ENCODE measurements around the gene SLC49A4. TPM values are rescaled to one million over a fixed set of nuclear protein-coding genes. Genes with fewer than 3 reads are reported as not detected.

The SLC49A4 gene
- total RNA-seq, 4 donors from 2014 or later, result 12.2 to 21.4 (median 15.9) TPM

GRCh38 chr3:122794483-122794778 lies 438 bp upstream of the SLC49A4 start:
- TF ChIP-seq CTCF (IDR thresholded peaks at IDR 0.05) (no peak), POLR2A (IDR thresholded peaks at IDR 0.05) (no peak)

GRCh38 chr3:122795674-122796195 lies 866 bp downstream of the SLC49A4 start:
- intact Hi-C loops (cut with DNase I), result loop anchor here (10.0 kb wide), 1 partner anchor 111 kb away; the partner anchor contains the start of gene PARP14
- TF ChIP-seq POLR2A (IDR thresholded peaks at IDR 0.05) (no peak), CTCF (IDR thresholded peaks at IDR 0.05) (no peak)
- no peaks in the 10 kb centered on the region for H3K9me3 ChIP-seq
- H3K36me3 ChIP-seq, result no peaks in the 10 kb centered on the region
- peak overlapping the region; percentile 79 to 92 (median 82) for H3K4me3 ChIP-seq
- no peak for DNase-seq
- peak overlapping the region; percentile 95 to 97 (median 96) for H3K27ac ChIP-seq
- peaks cover 4 to 88% (median 19%) of the 10 kb centered on the region in 3 donors for H3K4me1 ChIP-seq
- 17 to 34% methylated on average over 9 to 11 of the region's 11 CpGs for WGBS, 2 donors
- H3K27me3 ChIP-seq, result no peaks in the 10 kb centered on the region

More at GRCh38 chr3:122794483-122794778, 438 bp upstream of the SLC49A4 start:
- H3K4me3 ChIP-seq, result peak overlapping the region; percentile 79 to 92 (median 82)
- intact Hi-C loops (cut with DNase I), result loop anchor here (10.0 kb wide), 1 partner anchor 110 kb away; the partner anchor contains the start of gene PARP14
- 0% methylated on average over 6 of the region's 6 CpGs for WGBS, 2 donors
- no peak for DNase-seq
- H3K4me1 ChIP-seq, result peaks cover 4 to 88% (median 14%) of the 10 kb centered on the region in 3 donors
- H3K27ac ChIP-seq, result peak overlapping the region; percentile 95 to 97 (median 96)
- no peaks in the 10 kb centered on the region for H3K36me3 ChIP-seq
- no peaks in the 10 kb centered on the region for H3K27me3 ChIP-seq
- no peaks in the 10 kb centered on the region for H3K9me3 ChIP-seq

- Histone ChIP-seq H3K27ac (peak overlapping the region in 2 of 4 donors; percentile 15 to 51), H3K9me3 (no peaks in the 10 kb centered on the region), H3K36me3 (no peaks in the 10 kb centered on the region), H3K27me3 (no peaks in the 10 kb centered on the region), H3K4me3 (no peak overlapping the region), H3K4me1 (peaks cover 4 to 87% (median 22%) of the 10 kb centered on the region in 3 donors)
- WGBS, 2 donors, result 48 to 60% methylated on average over 3 of the region's 3 CpGs
- intact Hi-C loops (cut with DNase I), result loop anchor here (10.0 kb wide), 1 partner anchor 112 kb away; the partner anchor contains the start of gene PARP14
- TF ChIP-seq CTCF (IDR thresholded peaks at IDR 0.05), result no peak
- TF ChIP-seq POLR2A (IDR thresholded peaks at IDR 0.05), result no peak
- no peak for DNase-seq
These were observed 2.4 kb downstream of the SLC49A4 start for GRCh38 chr3:122797291-122797690.

GRCh38 chr3:122799322-122799721 lies 4.5 kb downstream of the SLC49A4 start:
- intact Hi-C loops (cut with DNase I), result loop anchor here (10.0 kb wide), 1 partner anchor 115 kb away; the partner anchor contains the start of gene PARP14
- Histone ChIP-seq H3K4me1 (peaks cover 4 to 71% (median 16%) of the 10 kb centered on the region in 3 donors), H3K27me3 (no peaks in the 10 kb centered on the region), H3K9me3 (no peaks in the 10 kb centered on the region), H3K36me3 (no peaks in the 10 kb centered on the region), H3K27ac (peak overlapping the region in 2 of 4 donors; percentile 45 to 71), H3K4me3 (no peak overlapping the region)
- 68 to 72% methylated on average over 2 of the region's 2 CpGs for WGBS, 2 donors
- DNase-seq, result no peak
- no peak for TF ChIP-seq CTCF (IDR thresholded peaks at IDR 0.05)

GRCh38 chr3:122800031-122800430 lies 5.2 kb downstream of the SLC49A4 start:
- Histone ChIP-seq H3K9me3 (no peaks in the 10 kb centered on the region), H3K27ac (peak overlapping the region in 3 of 4 donors; percentile 45 to 71 (median 49)), H3K4me1 (peaks cover 4 to 67% (median 16%) of the 10 kb centered on the region in 3 donors), H3K36me3 (no peaks in the 10 kb centered on the region), H3K27me3 (no peaks in the 10 kb centered on the region), H3K4me3 (no peak overlapping the region)
- WGBS, 2 donors, result 60 to 81% methylated on average over 1 of the region's 1 CpG
- TF ChIP-seq POLR2A (IDR thresholded peaks at IDR 0.05) (no peak), CTCF (IDR thresholded peaks at IDR 0.05) (no peak)
- DNase-seq, result no peak
- intact Hi-C loops (cut with DNase I), result no loop called here

All from esophagus squamous epithelium (tissue), 5 donors.